Tongue (tissue), 2 donors: Measurements from ENCODE around the gene KRT7. TPM values are rescaled to one million over a fixed set of nuclear protein-coding genes. Genes with fewer than 3 reads are reported as not detected.
"Not testable (repeated sequence)": the region's sequence is repeated elsewhere in the genome, so short reads cannot be mapped to it uniquely, and the experiment has no call there.

ENCODE experiments used
- DNase-seq: peaks from one replicate; pipeline ENCODE4 v3.0.0-alpha.2; 2015
- total RNA-seq: library from RNA; depleted of rRNA; stranded (reverse); fragments of >200 nt; gene quantifications from one replicate; pipeline ENCODE4 v1.2.3, GENCODE V29; 2014

KRT7 gene
- total RNA-seq, 1 donor from 2014 or later: 27.1 TPM

- no peak for DNase-seq
Observed at GRCh38 chr12:52255926-52256583, 23.0 kb downstream of the KRT7 start.

- no peak for DNase-seq
Observed at GRCh38 chr12:52256584-52256935, 23.5 kb downstream of the KRT7 start.

- DNase-seq: no peak
Observed at GRCh38 chr12:52257074-52257551, 24.1 kb downstream of the KRT7 start.

GRCh38 chr12:52257922-52258321, 24.9 kb downstream of the KRT7 start:
- DNase-seq: not testable (repeated sequence)

- peak; percentile 68 for DNase-seq
Observed at GRCh38 chr12:52258335-52258901, 25.4 kb downstream of the KRT7 start.

GRCh38 chr12:52259657-52260243, 26.7 kb downstream of the KRT7 start:
- DNase-seq: no peak

GRCh38 chr12:52260361-52261207, 27.5 kb downstream of the KRT7 start:
- peak; percentile 58 for DNase-seq

- no peak for DNase-seq
Observed at GRCh38 chr12:52261208-52261484, 28.1 kb downstream of the KRT7 start.

- DNase-seq: no peak
Observed at GRCh38 chr12:52262286-52262685, 29.2 kb downstream of the KRT7 start.

GRCh38 chr12:52263761-52264434, 30.9 kb downstream of the KRT7 start:
- no peak for DNase-seq

GRCh38 chr12:52264435-52264825, 31.4 kb downstream of the KRT7 start:
- DNase-seq: peak; percentile 87

- DNase-seq: no peak
Observed at GRCh38 chr12:52266514-52266913, 33.5 kb downstream of the KRT7 start.

- DNase-seq: no peak
Observed at GRCh38 chr12:52267266-52267665, 34.2 kb downstream of the KRT7 start.

- no peak for DNase-seq
Observed at GRCh38 chr12:52267699-52268098, 34.7 kb downstream of the KRT7 start.

GRCh38 chr12:52268212-52268611, 35.2 kb downstream of the KRT7 start:
- no peak for DNase-seq

GRCh38 chr12:52270541-52271070, 37.6 kb downstream of the KRT7 start:
- no peak for DNase-seq

GRCh38 chr12:52271158-52271557, 38.1 kb downstream of the KRT7 start:
- no peak for DNase-seq

- no peak for DNase-seq
Observed at GRCh38 chr12:52274521-52275120, 41.6 kb downstream of the KRT7 start, which contains the start of gene KRT86. Gene KRT86, plus strand, starts transcription at chr12:52274645. Its CDS starts 27,272 bp downstream, at chr12:52301917.

GRCh38 chr12:52275686-52276085, 42.6 kb downstream of the KRT7 start:
- DNase-seq: no peak

GRCh38 chr12:52277486-52278245, 44.6 kb downstream of the KRT7 start:
- DNase-seq: no peak
